Measurements from ENCODE around the gene MYO1D. TPM values are rescaled to one million over a fixed set of nuclear protein-coding genes. Genes with fewer than 3 reads are reported as not detected.

Gene MYO1D
- total and polyA plus RNA-seq, 2 donors (not counting 3 experiments of a cell fraction or from before 2014, with no cell fraction given), result 37.8 to 85.5 TPM

- Histone ChIP-seq H3K36me3 (ENCODE audit: control insufficient read depth in 2 of 2, extremely low read depth in 1 of 2, insufficient read depth in 2 of 2, low read length in 2 of 2) (peaks cover 0 to 11% of the 10 kb centered on the region in 2 experiments), H2AFZ (ENCODE audit: low read depth, low read length) (no peak overlapping the region), H4K20me1 (replicated peaks; ENCODE audit: control insufficient read depth, extremely low read depth, insufficient read depth, low read length) (no peaks in the 10 kb centered on the region), H3K4me1 (ENCODE audit: control insufficient read depth, extremely low read depth, insufficient read depth, low read length) (no peaks in the 10 kb centered on the region), H3K9me1 (replicated peaks; ENCODE audit: control insufficient read depth, extremely low read depth, insufficient read depth, low read length) (no peaks in the 10 kb centered on the region), H3K27ac (ENCODE audit: insufficient read depth, low read depth, low read length) (no peak overlapping the region), H3K9ac (replicated peaks; ENCODE audit: extremely low read depth, insufficient read depth, low read length) (no peak overlapping the region), H3K4me2 (ENCODE audit: insufficient read depth, low read length) (no peak overlapping the region), H3K27me3 (ENCODE audit: control insufficient read depth in 2 of 2, insufficient read depth in 2 of 2, low read length in 2 of 2) (no peaks in the 10 kb centered on the region), H3K9me3 (replicated peaks; ENCODE audit: control insufficient read depth, insufficient read depth, low read length) (no peaks in the 10 kb centered on the region), H3K79me2 (ENCODE audit: control insufficient read depth, insufficient read depth, low read length) (no peaks in the 10 kb centered on the region), H3K4me3 (replicated peaks in 1 of 3; ENCODE audit: insufficient read depth in 1 of 3, low read depth in 1 of 3, low read length in 3 of 3) (no peak overlapping the region)
- dilution Hi-C loops (cut with MboI; ENCODE audit: extremely low pct_ligation_motif_present, low sequenced_read_pairs) (no loop called here), intact Hi-C loops (cut with micrococcal nuclease) (no loop called here)
- no TSS peak for BruUV-seq (replicated peaks)
- TF ChIP-seq MAX (IDR thresholded peaks at IDR 0.05; ENCODE audit: insufficient read depth, insufficient read length) (no peak), JUN (IDR thresholded peaks at IDR 0.05; ENCODE audit: borderline replicate concordance, insufficient read depth, insufficient read length, low read depth) (no peak), POLR2AphosphoS5 (IDR thresholded peaks at IDR 0.05; ENCODE audit: insufficient read depth, low read depth, low read length) (no peak), CTCF (IDR thresholded peaks at IDR 0.05; ENCODE audit: extremely low read depth in 1 of 2, insufficient read depth in 1 of 2, low read depth in 1 of 2, low read length in 2 of 2) (no peak), POLR2A (IDR thresholded peaks at IDR 0.05; ENCODE audit: low read depth, low read length) (no peak), GATA2 (IDR thresholded peaks at IDR 0.05; ENCODE audit: insufficient read depth, insufficient read length, low read depth, low read length) (no peak), MYC (IDR thresholded peaks at IDR 0.05; ENCODE audit: low read depth, low read length) (no peak), EZH2 (IDR thresholded peaks at IDR 0.05; ENCODE audit: borderline replicate concordance, low read depth, low read length, severe bottlenecking) (no peak), FOS (IDR thresholded peaks at IDR 0.05; ENCODE audit: borderline replicate concordance, insufficient read depth, low read length) (no peak)
- ChIA-PET POLR2A (no interaction called here), CTCF (interaction anchor here (0.6 to 1.0 kb wide), 3 partner anchors 11 to 144 kb away, joined by 3 to 4 read pairs (median 4); partner anchors contain the start of gene MYO1D)
- FAIRE-seq, result no peak
- DNase-seq (ENCODE audit: low read depth, low spot score), result no peak
Observed at GRCh38 chr17:32732900-32733299, 144.0 kb downstream of the MYO1D start.
